MM.1S (cell line): Measurements from ENCODE around the gene ZFYVE21.

Experiments used
- DNase-seq: peaks from one replicate; pipeline ENCODE4 v3.0.0-alpha.2; 2015
- H2AFZ ChIP-seq: fragments of 300-600 bp; sonication (generic); 2 replicates; pipeline ENCODE4 v1.6.0; 2016; ENCODE audit warnings: antibody characterized with exemption, low read length
- H3F3A ChIP-seq: fragments of 300-600 bp; sonication (generic); 2 replicates; pipeline ENCODE4 v1.6.1; 2016; ENCODE audit warnings: mild to moderate bottlenecking, antibody characterized with exemption, low read length, moderate library complexity, mixed read lengths; ENCODE audit not compliant: insufficient read depth
- H3K27ac ChIP-seq: fragments of 300-600 bp; sonication (generic); 2 replicates; pipeline ENCODE4 v1.5.1; 2016; ENCODE audit warnings: mild to moderate bottlenecking, low read length
- H3K27me3 ChIP-seq: fragments of 300-600 bp; sonication (generic); replicated peaks from 2 replicates; pipeline ENCODE4 v1.6.0; 2016; ENCODE audit warnings: low read length; ENCODE audit not compliant: insufficient read depth
- H3K36me3 ChIP-seq: fragments of 300-600 bp; sonication (generic); replicated peaks from 2 replicates; pipeline ENCODE4 v1.6.1; 2016; ENCODE audit warnings: mild to moderate bottlenecking, low read length, mixed read lengths; ENCODE audit not compliant: insufficient read depth
- H3K4me1 ChIP-seq: fragments of 300-600 bp; sonication (generic); 2 replicates; pipeline ENCODE4 v1.6.1; 2016; ENCODE audit warnings: low read length, mixed read lengths
- H3K4me2 ChIP-seq: fragments of 300-600 bp; sonication (generic); 2 replicates; pipeline ENCODE4 v1.6.0; 2016; ENCODE audit warnings: low read depth, low read length
- H3K4me3 ChIP-seq: fragments of 300-600 bp; sonication (generic); 2 replicates; pipeline ENCODE4 v1.5.1; 2016; ENCODE audit warnings: low read length, mixed read lengths
- H3K79me2 ChIP-seq: fragments of 300-600 bp; sonication (generic); 2 replicates; pipeline ENCODE4 v1.6.1; 2016; ENCODE audit warnings: mixed run types, low read length, mixed read lengths
- H3K9ac ChIP-seq: fragments of 300-600 bp; sonication (generic); 2 replicates; pipeline ENCODE4 v1.6.1; 2016; ENCODE audit warnings: low read length, mixed read lengths
- H3K9me2 ChIP-seq: fragments of 300-600 bp; sonication (generic); replicated peaks from 2 replicates; pipeline ENCODE4 v1.6.1; 2016; ENCODE audit warnings: mild to moderate bottlenecking, low read length, mixed read lengths; ENCODE audit not compliant: insufficient read depth
- H3K9me3 ChIP-seq: fragments of 300-600 bp; sonication (generic); replicated peaks from 2 replicates; pipeline ENCODE4 v1.6.1; 2016; ENCODE audit warnings: mild to moderate bottlenecking, low read length, mixed read lengths; ENCODE audit not compliant: insufficient read depth
- H4K20me1 ChIP-seq: fragments of 300-600 bp; sonication (generic); 2 replicates; pipeline ENCODE4 v1.6.1; 2016; ENCODE audit warnings: mild to moderate bottlenecking, low read length, moderate library complexity, mixed read lengths; ENCODE audit not compliant: insufficient read depth
- CTCF ChIP-seq: fragments of 300-600 bp; sonication (generic); IDR thresholded peaks from 2 replicates; pipeline ENCODE4 v1.5.1; 2016; ENCODE audit warnings: antibody characterized with exemption, low read length, mixed read lengths
- EZH2 ChIP-seq: fragments of 300-600 bp; sonication (generic); optimal IDR thresholded peaks from 2 replicates; pipeline ENCODE3; 2017; ENCODE audit warnings: low read depth, mild to moderate bottlenecking, antibody characterized with exemption, low read length, mixed read lengths
- EZH2phosphoT487 ChIP-seq: fragments of 300-600 bp; sonication (generic); IDR thresholded peaks from 2 replicates; pipeline ENCODE4 v1.6.1; 2018; ENCODE audit warnings: antibody characterized with exemption, low read length

The ZFYVE21 gene

GRCh38 chr14:103708750-103709187 is 6.8 kb upstream of the ZFYVE21 start:
- TF ChIP-seq EZH2 (no peak), EZH2phosphoT487 (no peak), CTCF (no peak)
- no peak overlapping the region for H3K4me3 ChIP-seq
- no peaks in the 10 kb centered on the region for H3F3A ChIP-seq
- no peaks in the 10 kb centered on the region for H3K9me3 ChIP-seq
- H3K4me2 ChIP-seq: no peak overlapping the region
- H2AFZ ChIP-seq: no peak overlapping the region
- peaks cover 2% of the 10 kb centered on the region; the same call in 1 of the 2 replicates for H3K79me2 ChIP-seq
- H3K9me2 ChIP-seq: no peaks in the 10 kb centered on the region
- H3K27ac ChIP-seq: no peak overlapping the region
- no peaks in the 10 kb centered on the region for H3K36me3 ChIP-seq
- no peak overlapping the region for H3K9ac ChIP-seq
- H4K20me1 ChIP-seq: no peaks in the 10 kb centered on the region
- DNase-seq: no peak
- H3K4me1 ChIP-seq: no peaks in the 10 kb centered on the region
- H3K27me3 ChIP-seq: no peaks in the 10 kb centered on the region

- Histone ChIP-seq H3K4me2 (no peak overlapping the region), H3K27ac (no peak overlapping the region), H3K4me3 (no peak overlapping the region), H2AFZ (no peak overlapping the region), H3K9ac (no peak overlapping the region), H3F3A (no peaks in the 10 kb centered on the region), H4K20me1 (no peaks in the 10 kb centered on the region), H3K36me3 (no peaks in the 10 kb centered on the region), H3K79me2 (peaks cover 10% of the 10 kb centered on the region), H3K4me1 (no peaks in the 10 kb centered on the region), H3K9me2 (no peaks in the 10 kb centered on the region), H3K9me3 (no peaks in the 10 kb centered on the region), H3K27me3 (no peaks in the 10 kb centered on the region)
- DNase-seq: no peak
- TF ChIP-seq CTCF (no peak), EZH2phosphoT487 (no peak), EZH2 (no peak)
These were observed 5.8 kb upstream of the ZFYVE21 start for GRCh38 chr14:103709814-103710213.

GRCh38 chr14:103710771-103711377 is 4.7 kb upstream of the ZFYVE21 start:
- Histone ChIP-seq H3K9me2 (no peaks in the 10 kb centered on the region), H3F3A (no peaks in the 10 kb centered on the region), H3K4me2 (no peak overlapping the region), H3K4me1 (no peaks in the 10 kb centered on the region), H3K36me3 (no peaks in the 10 kb centered on the region), H3K9ac (no peak overlapping the region), H3K79me2 (peaks cover 10% of the 10 kb centered on the region), H4K20me1 (no peaks in the 10 kb centered on the region), H3K4me3 (no peak overlapping the region), H3K27me3 (no peaks in the 10 kb centered on the region), H3K27ac (no peak overlapping the region), H2AFZ (no peak overlapping the region), H3K9me3 (no peaks in the 10 kb centered on the region)
- TF ChIP-seq CTCF (no peak), EZH2phosphoT487 (no peak), EZH2 (no peak)
- DNase-seq: no peak
